HCT116 (cell line): ENCODE results near the gene CCDC88C. TPM values are rescaled to one million over a fixed set of nuclear protein-coding genes. Genes with fewer than 3 reads are reported as not detected.

Source experiments
- ATAC-seq: fragments of 200-7000 bp; cut with Tn5 transposase; 2 replicates; pipeline ENCODE4 v1.9.1; 2020; ENCODE audit warnings: mild to moderate bottlenecking, moderate library complexity
- BruUV-seq: library from RNA; stranded (reverse); fragments of 400-500 nt; replicated peaks from 2 replicates; lab custom pipeline; 2021; lab: Mats Ljungman, UMichigan
- CTCF ChIA-PET: fragments of 300-600 bp; sonication (Branson Sonifier 250); formaldehyde crosslinking; loops from one replicate; lab custom pipeline; 2021; ENCODE audit warnings: antibody characterized with exemption; lab: Charles Lee
- POLR2A ChIA-PET: fragments of 300-600, 350-600 bp; sonication (Branson Sonifier 250); formaldehyde crosslinking; loops from one replicate; lab custom pipeline; 2021; ENCODE audit warnings: antibody characterized with exemption; lab: Charles Lee
- RAD21 ChIA-PET, 2 experiments: fragments of 300-600 bp; sonication (Branson Sonifier 250); formaldehyde crosslinking; loops; one replicate each; lab custom pipeline; 2023; ENCODE audit warnings: low total read pairs in 2 of 2; ENCODE audit not compliant: uncharacterized antibody in 2 of 2, unreplicated experiment in 2 of 2, low non-redundant PET in 1 of 2; lab: Charles Lee
- DNase-seq: peaks from one replicate; pipeline ENCODE4 v3.0.0-alpha.2; 2010; ENCODE audit warnings: low read depth, low spot score
- H2AFZ ChIP-seq: fragments of 200-600 bp; shearing (Covaris generic), sonication (generic); 2 replicates; pipeline ENCODE4 v1.6.1; 2017; ENCODE audit warnings: low read depth, mixed run types, mixed read lengths, antibody characterized with exemption, low read length; ENCODE audit not compliant: poor library complexity, severe bottlenecking
- H3K27ac ChIP-seq: 2 replicates; pipeline ENCODE4 v1.5.1; 2012; ENCODE audit warnings: low read depth, low read length
- H3K27me3 ChIP-seq: fragments of 200-600 bp; sonication (generic); 2 replicates; pipeline ENCODE4 v1.6.1; 2016; ENCODE audit warnings: mixed run types, low read length, mixed read lengths; ENCODE audit not compliant: insufficient read depth
- H3K36me3 ChIP-seq, 2 experiments: fragments of 200-500 bp in 1 of 2; fragments of 200-600 bp in 1 of 2; sonication (Bioruptor generic) in 1 of 2; sonication (generic) in 1 of 2; 2 replicates each; pipeline versions ENCODE4 v1.5.1 to v1.6.1; 2014 to 2016; ENCODE audit warnings: low read length in 2 of 2, inconsistent platforms in 1 of 2, mixed read lengths in 1 of 2, mixed run types in 1 of 2; ENCODE audit not compliant: insufficient read depth in 2 of 2, control insufficient read depth in 1 of 2
- H3K4me1 ChIP-seq, 2 experiments: fragments of 200-600 bp in 1 of 2; sonication (generic) in 1 of 2; 2 replicates each; pipeline versions ENCODE4 v1.5.1 to v1.6.1; 2012 to 2017; ENCODE audit warnings: low read length in 2 of 2, inconsistent platforms in 1 of 2, mild to moderate bottlenecking in 1 of 2, mixed read lengths in 1 of 2, mixed run types in 1 of 2, moderate library complexity in 1 of 2; ENCODE audit not compliant: insufficient read depth in 2 of 2, control insufficient read depth in 1 of 2
- H3K4me2 ChIP-seq: fragments of 200-600 bp; sonication (generic); 2 replicates; pipeline ENCODE4 v1.6.1; 2017; ENCODE audit warnings: mixed run types, low read length, mixed read lengths
- H3K4me3 ChIP-seq, 2 experiments: fragments of 200-600 bp in 1 of 2; sonication (generic) in 1 of 2; replicated peaks in 1 of 2; 2 replicates each; pipeline ENCODE4 v1.5.1; 2011 to 2016; ENCODE audit warnings: low read length in 2 of 2, control low read depth in 1 of 2, low read depth in 1 of 2, mild to moderate bottlenecking in 1 of 2, mixed read lengths in 1 of 2, mixed run types in 1 of 2
- H3K79me2 ChIP-seq: fragments of 200-600 bp; sonication (generic); 2 replicates; pipeline ENCODE4 v1.6.1; 2017; ENCODE audit warnings: mild to moderate bottlenecking, mixed run types, low read length, moderate library complexity, mixed read lengths; ENCODE audit not compliant: insufficient read depth
- H3K9ac ChIP-seq: fragments of 200-600 bp; sonication (generic); 2 replicates; pipeline ENCODE4 v1.6.1; 2016; ENCODE audit warnings: low read length, mixed read lengths
- H3K9me2 ChIP-seq: fragments of 200-600 bp; sonication (generic), shearing (Covaris generic); 2 replicates; pipeline ENCODE4 v1.6.1; 2017; ENCODE audit warnings: mixed run types, mild to moderate bottlenecking, moderate library complexity; ENCODE audit not compliant: insufficient read depth
- H3K9me3 ChIP-seq, 2 experiments: fragments of 200-500 bp in 1 of 2; fragments of 200-600 bp in 1 of 2; sonication (Bioruptor generic) in 1 of 2; sonication (generic) in 1 of 2; 2 replicates each; pipeline ENCODE4 v1.6.1; 2014 to 2017; ENCODE audit warnings: low read length in 2 of 2, mixed read lengths in 2 of 2, inconsistent platforms in 1 of 2, low read depth in 1 of 2, mild to moderate bottlenecking in 1 of 2, mixed run types in 1 of 2, moderate library complexity in 1 of 2; ENCODE audit not compliant: control insufficient read depth in 1 of 2, insufficient read depth in 1 of 2
- H4K20me1 ChIP-seq: fragments of 200-600 bp; sonication (generic), shearing (Covaris generic); 2 replicates; pipeline ENCODE4 v1.6.1; 2017; ENCODE audit warnings: mixed run types, mild to moderate bottlenecking, moderate library complexity; ENCODE audit not compliant: insufficient read depth
- ATF3 ChIP-seq: IDR thresholded peaks from 2 replicates; pipeline ENCODE4 v1.6.1; 2012
- CBX3 ChIP-seq: IDR thresholded peaks from 2 replicates; pipeline ENCODE4 v1.6.1; 2012; ENCODE audit warnings: low read depth
- CEBPB ChIP-seq: IDR thresholded peaks from 2 replicates; pipeline ENCODE4 v1.6.1; 2012; ENCODE audit warnings: low read depth
- CTCF ChIP-seq, 3 experiments: fragments of 200-600 bp in 1 of 3; sonication (generic) in 1 of 3; IDR thresholded peaks in 2 of 3; conservative IDR thresholded peaks in 1 of 3; 2 replicates each; pipeline ENCODE4 v1.5.1; 2012 to 2017; ENCODE audit warnings: low read depth in 2 of 3, low read length in 2 of 3, antibody characterized with exemption in 1 of 3, borderline replicate concordance in 1 of 3, control low read depth in 1 of 3, mild to moderate bottlenecking in 1 of 3, mixed read lengths in 1 of 3, mixed run types in 1 of 3, moderate library complexity in 1 of 3; ENCODE audit not compliant: insufficient read depth in 1 of 3
- EZH2 ChIP-seq: fragments of 200-600 bp; sonication (generic); IDR thresholded peaks from 2 replicates; pipeline ENCODE4 v1.6.1; 2017; ENCODE audit warnings: antibody characterized with exemption, mixed run types
- EZH2phosphoT487 ChIP-seq: fragments of 200-600 bp; IDR thresholded peaks from 2 replicates; pipeline ENCODE4 v1.6.1; 2018; ENCODE audit warnings: antibody characterized with exemption, borderline replicate concordance
- MAX ChIP-seq: IDR thresholded peaks from 2 replicates; pipeline ENCODE4 v1.6.1; 2012
- POLR2A ChIP-seq: IDR thresholded peaks from 2 replicates; pipeline ENCODE4 v1.7.0; 2011; ENCODE audit warnings: borderline replicate concordance; ENCODE audit not compliant: insufficient read depth, insufficient read length; ENCODE audit errors: extremely low read depth
- RAD21 ChIP-seq: IDR thresholded peaks from 2 replicates; pipeline ENCODE4 v1.6.1; 2012; ENCODE audit warnings: low read depth, mild to moderate bottlenecking
- REST ChIP-seq: IDR thresholded peaks from 2 replicates; pipeline ENCODE4 v1.6.1; 2012; ENCODE audit warnings: low read depth
- TCF7L2 ChIP-seq: IDR thresholded peaks from 2 replicates; pipeline ENCODE4 v1.7.0; 2011; ENCODE audit warnings: borderline replicate concordance, inconsistent platforms; ENCODE audit not compliant: insufficient read depth, insufficient read length; ENCODE audit errors: extremely low read depth
- YY1 ChIP-seq: IDR thresholded peaks from 2 replicates; pipeline ENCODE4 v1.6.1; 2011; ENCODE audit warnings: low read length, low read depth, moderate library complexity, mild to moderate bottlenecking; ENCODE audit not compliant: insufficient replicate concordance; ENCODE audit errors: extremely low read depth
- ZBTB33 ChIP-seq: IDR thresholded peaks from 2 replicates; pipeline ENCODE4 v1.6.1; 2011; ENCODE audit warnings: mild to moderate bottlenecking, low read length, moderate library complexity; ENCODE audit not compliant: insufficient replicate concordance; ENCODE audit errors: extremely low read depth
- ZFX ChIP-seq: fragments of 450-650 bp; IDR thresholded peaks from 2 replicates; pipeline ENCODE4 v1.6.1; 2017
- ZNF274 ChIP-seq: fragments of 200-500 bp; sonication (Bioruptor generic); IDR thresholded peaks from 2 replicates; pipeline ENCODE4 v1.6.1; 2014; ENCODE audit warnings: mild to moderate bottlenecking, low read depth, low read length, inconsistent platforms
- intact Hi-C: fragments of 100-400 bp; cut with micrococcal nuclease; formaldehyde crosslinking; loops from 2 replicates; pipeline ENCODE4 v1.10.0; 2022
- total RNA-seq: library from RNA; stranded (reverse); gene quantifications from one replicate; pipeline ENCODE4 v1.2.1, GENCODE V29; 2021; ENCODE audit not compliant: unreplicated experiment

Gene CCDC88C
- total RNA-seq, 1 experiment from 2014 or later = 20.8 TPM

- DNase-seq (no peak), ATAC-seq (no peak)
- Histone ChIP-seq H4K20me1 (0 out of 2 replicates have a peak, but pooled peaks cover 4% of the 10 kb centered on the region), H2AFZ (no peak overlapping the region), H3K9ac (no peak overlapping the region), H3K9me3 (no peaks in the 10 kb centered on the region), H3K4me3 (no peak overlapping the region), H3K36me3 (peaks cover 17 to 22% of the 10 kb centered on the region in 2 experiments), H3K9me2 (no peaks in the 10 kb centered on the region), H3K4me2 (no peak overlapping the region), H3K27ac (no peak overlapping the region), H3K79me2 (0 out of 2 replicates have a peak, but pooled peaks cover 4% of the 10 kb centered on the region), H3K27me3 (no peaks in the 10 kb centered on the region), H3K4me1 (no peaks in the 10 kb centered on the region)
- no peak for TF ChIP-seq ZBTB33
- TF ChIP-seq EZH2phosphoT487 = no peak
- no peak for TF ChIP-seq REST
- TF ChIP-seq CTCF (IDR thresholded peaks at IDR 0.05 in 2 of 3, conservative IDR thresholded peaks at IDR 0.05 in 1 of 3; ENCODE audit: borderline replicate concordance in 1 of 3, insufficient read depth in 1 of 3, low read depth in 2 of 3, low read length in 2 of 3) = no peak
- no peak for TF ChIP-seq MAX
- no peak for TF ChIP-seq TCF7L2
- no peak for TF ChIP-seq CEBPB
- TF ChIP-seq ZFX = no peak
- TF ChIP-seq RAD21 = no peak
- TF ChIP-seq POLR2A = no peak
- no peak for TF ChIP-seq YY1
- TF ChIP-seq ATF3 = no peak
- no peak for TF ChIP-seq CBX3
- no peak for TF ChIP-seq ZNF274
- no peak for TF ChIP-seq EZH2
- RAD21 ChIA-PET = no interaction called here
- CTCF ChIA-PET = no interaction called here
- intact Hi-C loops = no loop called here
- POLR2A ChIA-PET = no interaction called here
- BruUV-seq = no TSS peak
Measured at GRCh38 chr14:91454580-91454979, 37.0 kb upstream of the CCDC88C start.
